HL-60/S4 (cell line): ENCODE data around the gene RBM4B.

Experiments used
- in situ Hi-C: fragments of 300-500 bp; cut with MboI; formaldehyde crosslinking; loops from 2 replicates; pipeline ENCODE4 v1.14.3; 2022; ENCODE audit warnings: low sequenced_read_pairs

The RBM4B gene

DNA sequence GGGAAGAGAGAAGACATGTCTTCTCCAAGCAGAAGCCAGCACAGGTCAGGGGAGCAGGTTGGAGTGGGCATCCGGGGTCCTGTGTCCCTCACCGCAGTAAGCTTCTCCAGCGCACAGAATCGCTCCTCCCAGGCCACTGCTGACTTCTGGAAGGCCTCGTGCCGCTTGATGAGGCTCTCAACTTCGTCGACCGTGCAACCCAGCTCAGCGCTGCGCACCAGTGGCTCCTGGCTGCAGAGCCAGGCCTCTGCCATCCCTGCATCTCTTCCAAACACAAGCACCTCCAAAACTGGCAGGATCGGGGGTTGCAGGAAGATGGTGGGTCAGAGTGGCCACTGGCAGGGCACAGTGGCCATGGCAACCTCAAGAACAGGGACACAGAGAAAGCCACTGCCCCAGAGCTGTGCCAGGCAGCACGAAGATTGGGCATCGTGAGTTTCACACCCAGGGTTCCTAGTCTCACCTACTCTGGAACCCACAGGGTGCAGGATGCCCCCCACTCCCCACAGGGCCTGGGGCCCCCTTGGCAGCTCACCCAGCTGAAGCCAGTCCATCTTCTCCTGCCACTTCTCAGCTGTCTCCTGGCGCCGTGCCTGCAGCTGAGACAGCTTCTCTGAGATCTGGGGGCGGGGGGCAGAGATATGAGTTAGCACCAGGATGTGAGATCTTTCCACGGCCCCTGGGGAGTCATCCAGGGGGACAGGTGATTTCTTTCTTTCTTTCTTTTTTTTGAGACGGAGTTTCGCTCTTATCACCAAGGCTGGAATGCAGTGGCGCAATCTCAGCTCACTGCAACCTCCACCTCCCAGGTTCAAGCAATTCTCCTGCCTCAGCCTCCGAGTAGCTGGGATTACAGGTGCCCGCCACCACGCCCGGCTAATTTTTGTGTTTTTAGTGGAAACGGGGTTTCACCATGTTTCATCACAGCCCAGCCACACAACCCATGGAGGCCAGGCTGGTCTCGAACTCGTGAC is 11.2 kb upstream of the RBM4B start:
- in situ Hi-C loops = loop anchor here (10.0 kb wide), 2 partner anchors 114 to 284 kb away; no protein-coding TSS in a partner anchor

DNA sequence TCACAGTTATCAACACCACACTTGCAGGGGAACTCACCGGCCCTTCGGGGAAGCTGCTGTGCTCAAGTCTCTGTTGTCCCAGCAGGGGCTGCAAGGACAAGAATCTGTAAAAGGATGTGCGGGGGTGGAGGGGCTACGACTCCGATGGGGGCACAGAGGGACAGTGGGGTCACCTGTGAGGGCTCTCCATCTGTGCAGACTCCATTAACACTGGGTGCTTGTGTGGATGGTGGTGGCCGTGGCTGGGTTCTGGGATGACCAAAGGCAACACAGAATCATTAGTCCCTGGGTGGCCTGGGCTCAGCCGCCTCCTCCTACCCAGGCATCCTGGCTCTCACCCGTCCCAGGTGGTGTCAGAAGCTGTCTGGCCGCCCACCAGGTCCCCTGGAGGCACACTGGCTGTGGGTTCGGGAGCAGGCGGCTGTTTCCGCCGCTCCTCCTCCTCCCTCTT is 10.2 kb upstream of the RBM4B start:
- in situ Hi-C loops = loop anchor here (10.0 kb wide), 2 partner anchors 113 to 283 kb away; no protein-coding TSS in a partner anchor

DNA sequence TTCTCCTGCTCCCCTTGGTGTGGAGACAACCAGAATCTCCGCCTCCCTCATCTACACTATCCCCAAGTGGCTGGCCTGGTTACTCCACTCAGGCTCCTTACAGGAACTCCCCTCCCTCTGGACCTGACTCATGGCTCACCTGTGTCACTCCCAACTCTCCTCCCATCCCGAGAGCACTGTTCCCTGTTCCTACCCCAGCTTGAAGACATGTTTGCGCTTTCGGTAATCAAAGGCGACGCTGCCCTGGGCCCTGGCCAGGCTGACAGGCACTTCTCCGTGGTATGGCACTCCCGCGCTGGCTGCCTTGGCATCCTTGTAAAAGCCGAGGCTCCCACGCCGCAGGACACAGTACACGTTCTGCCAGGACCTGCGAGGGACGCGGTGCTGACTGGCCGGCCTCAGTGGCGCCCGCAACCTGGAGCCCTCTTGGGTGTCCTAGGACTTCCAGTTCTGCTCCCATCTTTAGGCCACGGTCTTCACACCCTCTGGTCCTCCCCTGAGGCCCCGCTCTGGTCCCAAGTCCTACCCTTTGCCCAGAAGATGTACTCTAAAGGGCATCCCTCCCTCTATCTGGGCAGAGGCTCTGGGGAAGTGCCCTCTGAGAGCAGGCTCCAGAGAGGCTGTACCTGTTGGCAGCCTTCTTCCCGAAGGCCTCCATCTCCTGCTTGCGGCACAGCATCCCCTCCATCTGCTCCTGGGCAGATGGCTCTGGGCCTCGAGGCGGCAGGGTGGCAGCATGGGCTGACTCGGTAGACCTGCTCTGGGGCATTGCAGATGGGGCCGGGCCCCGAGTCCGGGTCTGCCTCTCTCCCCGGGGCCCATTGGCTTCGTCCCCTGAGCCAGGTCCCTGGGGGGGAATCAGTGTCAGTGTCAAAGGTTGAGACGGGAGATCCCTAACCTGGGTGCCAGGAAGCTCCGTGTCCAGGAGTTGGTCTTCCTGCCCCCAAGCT is 9.4 kb upstream of the RBM4B start:
- in situ Hi-C loops = loop anchor here (10.0 kb wide), 2 partner anchors 112 to 282 kb away; no protein-coding TSS in a partner anchor

DNA sequence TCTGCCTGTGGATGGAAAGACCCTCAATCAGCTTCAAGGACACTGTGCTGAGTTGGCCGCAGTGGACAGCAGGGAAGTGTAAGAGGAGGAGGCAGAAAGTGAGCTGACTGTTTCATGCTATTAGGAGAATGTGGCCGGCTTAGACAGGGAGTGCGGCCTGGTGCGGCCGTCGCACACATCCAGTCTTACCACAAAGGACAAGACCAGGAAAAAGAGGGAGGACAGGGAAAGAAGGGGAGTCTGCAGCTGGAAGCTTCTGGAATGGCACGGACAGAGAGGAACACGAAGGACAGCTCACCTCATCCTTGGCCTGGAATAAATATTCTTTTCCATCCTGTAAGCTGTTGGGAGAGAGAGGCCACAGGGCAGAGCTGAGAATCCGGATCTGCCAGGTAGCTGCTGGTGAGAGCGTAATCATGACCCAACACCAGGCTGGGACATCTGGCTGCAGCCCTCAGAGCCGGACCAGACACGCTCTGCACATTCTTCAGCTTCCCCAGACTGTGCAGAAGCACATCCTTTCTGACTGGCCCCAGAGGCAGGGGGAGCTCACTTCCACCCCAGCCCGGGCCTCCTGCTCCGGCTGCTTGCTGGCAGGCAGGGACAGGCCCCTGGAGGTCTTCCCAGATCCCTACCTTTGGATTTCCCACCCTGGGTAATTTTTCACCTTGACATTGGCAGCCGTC is 8.6 kb upstream of the RBM4B start:
- in situ Hi-C loops = loop anchor here (10.0 kb wide), 2 partner anchors 111 to 281 kb away; no protein-coding TSS in a partner anchor

DNA sequence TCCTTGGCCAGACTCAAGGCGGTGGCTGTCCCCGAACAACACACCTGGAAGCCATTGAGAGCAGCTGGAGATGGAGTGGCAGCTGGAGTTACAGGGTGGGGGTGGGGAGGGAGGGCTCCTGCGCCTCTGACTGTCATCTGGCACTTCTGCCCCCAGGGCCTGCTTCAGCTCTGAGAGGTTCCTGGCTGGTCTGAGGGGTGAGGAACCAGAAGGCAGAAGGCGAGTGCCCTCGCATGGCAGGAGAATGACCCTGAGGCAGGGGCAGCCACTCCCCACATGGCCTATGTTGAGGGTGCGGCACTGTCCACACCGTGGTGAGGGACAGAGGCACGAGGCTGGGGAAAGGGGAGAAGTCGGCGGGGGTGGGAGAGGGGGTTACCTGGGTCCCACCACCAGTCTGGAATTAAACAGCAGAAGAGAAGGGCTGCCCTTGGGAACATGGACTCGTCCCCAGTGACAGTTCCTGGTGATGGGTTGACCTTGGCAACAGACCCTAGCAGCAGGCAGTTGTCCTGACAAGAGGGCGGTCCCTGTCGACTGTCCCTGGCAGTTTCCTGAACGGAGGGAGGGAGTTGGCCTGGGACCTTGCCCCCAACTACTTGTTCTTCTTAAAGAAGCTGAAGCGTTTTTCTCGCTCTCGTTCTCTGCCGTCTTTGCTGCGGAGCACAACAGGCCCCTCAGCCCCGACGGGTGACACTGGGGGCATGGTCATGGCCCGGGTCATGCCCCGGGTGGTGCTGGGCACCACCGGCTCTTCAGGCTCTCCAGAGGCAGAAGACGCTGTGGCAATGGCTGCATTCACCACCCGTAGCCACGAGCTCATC is 7.8 kb upstream of the RBM4B start:
- in situ Hi-C loops = loop anchor here (10.0 kb wide), 2 partner anchors 111 to 281 kb away; no protein-coding TSS in a partner anchor

DNA sequence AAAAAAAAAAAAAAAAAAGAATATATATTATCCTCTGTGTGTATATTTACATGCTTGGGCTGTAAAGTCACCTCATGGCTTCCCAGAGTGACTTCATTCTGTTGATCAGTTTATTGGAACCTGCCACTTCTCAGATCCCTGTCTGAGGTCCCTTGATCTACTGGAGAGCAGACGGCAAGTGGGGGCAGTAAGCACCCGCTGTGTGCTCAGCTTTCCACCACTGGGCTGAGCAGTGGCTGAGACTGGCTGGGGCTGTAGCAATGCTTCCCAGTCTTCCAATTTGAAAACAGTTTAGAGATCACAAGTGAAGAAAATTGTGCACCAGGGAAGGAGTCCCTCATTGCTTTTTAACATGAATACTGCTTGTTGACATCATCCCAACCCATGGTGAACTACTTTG is 6.9 kb upstream of the RBM4B start:
- in situ Hi-C loops = loop anchor here (10.0 kb wide), 2 partner anchors 110 to 280 kb away; no protein-coding TSS in a partner anchor

DNA sequence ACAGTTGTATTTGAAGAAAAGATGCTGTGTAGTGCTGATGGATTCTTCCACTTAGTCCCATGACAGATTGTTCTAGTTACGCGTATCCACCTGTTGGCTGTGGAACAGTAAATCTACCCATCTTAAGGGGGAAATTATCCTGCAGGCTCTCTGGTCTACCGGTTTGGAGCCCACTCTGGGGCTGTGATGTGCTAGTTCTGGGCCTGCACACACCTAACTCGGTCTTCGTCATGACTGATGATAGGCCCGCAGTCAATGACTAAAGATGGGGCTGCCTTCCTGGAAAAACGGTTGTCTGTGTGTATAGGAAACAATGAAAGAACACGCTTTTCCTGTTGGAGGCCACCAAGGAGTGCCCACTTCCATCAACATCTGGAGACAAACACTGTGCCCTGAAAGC is 6.2 kb upstream of the RBM4B start:
- in situ Hi-C loops = loop anchor here (10.0 kb wide), 2 partner anchors 109 to 279 kb away; no protein-coding TSS in a partner anchor

DNA sequence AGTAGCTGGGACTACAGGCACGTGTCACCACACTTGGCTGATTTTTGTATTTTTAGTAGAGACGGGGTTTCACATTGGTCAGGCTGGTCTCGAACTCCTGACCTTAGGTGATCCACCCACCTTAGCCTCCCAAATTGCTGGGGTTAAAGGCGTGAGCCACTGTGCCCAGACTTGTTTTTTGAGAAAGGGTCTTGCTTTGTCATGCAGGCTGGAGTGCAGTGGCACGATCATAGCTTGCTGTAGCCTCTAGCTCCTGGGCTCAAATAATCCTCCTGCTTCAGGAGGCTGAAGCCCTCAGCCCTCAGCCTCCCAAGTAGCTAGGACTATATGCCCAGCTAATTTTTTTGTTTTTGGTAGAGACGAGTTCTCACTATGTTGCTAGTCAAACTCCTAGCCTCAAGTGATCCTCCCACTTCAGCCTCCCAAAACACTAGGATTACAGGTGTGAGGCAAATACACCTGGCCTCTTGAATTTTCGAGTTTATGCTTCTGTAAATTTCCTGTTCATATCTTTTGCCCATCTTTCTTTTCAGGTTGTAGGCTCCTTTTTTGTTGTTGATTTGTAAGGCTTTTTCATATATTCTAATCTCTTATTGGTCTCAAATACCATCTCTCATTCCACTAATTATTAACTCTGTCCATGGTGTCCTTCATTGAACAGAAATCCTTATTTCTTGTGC is 3.4 kb upstream of the RBM4B start:
- in situ Hi-C loops = loop anchor here (10.0 kb wide), 2 partner anchors 106 to 276 kb away; no protein-coding TSS in a partner anchor

DNA sequence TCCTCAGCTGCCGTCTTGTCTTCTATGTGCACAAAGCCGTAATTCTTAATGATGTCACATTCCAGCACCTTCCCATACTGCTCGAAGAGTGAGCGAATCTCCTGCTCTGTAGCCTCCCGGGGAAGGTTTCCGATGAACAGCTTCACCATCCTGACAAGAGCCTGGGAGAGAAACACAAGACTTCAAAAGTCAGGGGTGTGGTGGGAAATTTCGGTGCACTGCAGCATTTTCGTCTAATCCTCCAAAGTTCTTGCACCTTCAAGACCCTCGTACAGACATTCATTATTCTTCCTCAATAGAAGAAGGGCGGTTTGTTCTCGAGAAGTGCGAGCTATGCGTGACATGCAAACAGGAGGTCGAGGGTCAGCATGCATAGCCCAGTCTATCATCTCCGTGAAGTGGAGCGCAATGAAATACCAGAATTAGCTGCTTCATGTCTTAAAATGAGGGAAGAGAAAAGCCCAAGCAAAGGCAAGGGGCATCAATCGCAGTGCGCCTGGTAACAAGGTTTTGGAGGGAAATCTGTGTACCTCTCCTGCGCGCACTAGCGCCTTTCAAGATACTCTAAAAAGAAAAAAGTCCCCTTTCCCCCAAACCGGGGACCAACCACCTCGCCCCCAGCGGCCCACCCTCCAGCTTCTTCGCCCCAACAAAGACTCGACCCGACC is 622 bp downstream of the RBM4B start:
- in situ Hi-C loops = no loop called here

DNA sequence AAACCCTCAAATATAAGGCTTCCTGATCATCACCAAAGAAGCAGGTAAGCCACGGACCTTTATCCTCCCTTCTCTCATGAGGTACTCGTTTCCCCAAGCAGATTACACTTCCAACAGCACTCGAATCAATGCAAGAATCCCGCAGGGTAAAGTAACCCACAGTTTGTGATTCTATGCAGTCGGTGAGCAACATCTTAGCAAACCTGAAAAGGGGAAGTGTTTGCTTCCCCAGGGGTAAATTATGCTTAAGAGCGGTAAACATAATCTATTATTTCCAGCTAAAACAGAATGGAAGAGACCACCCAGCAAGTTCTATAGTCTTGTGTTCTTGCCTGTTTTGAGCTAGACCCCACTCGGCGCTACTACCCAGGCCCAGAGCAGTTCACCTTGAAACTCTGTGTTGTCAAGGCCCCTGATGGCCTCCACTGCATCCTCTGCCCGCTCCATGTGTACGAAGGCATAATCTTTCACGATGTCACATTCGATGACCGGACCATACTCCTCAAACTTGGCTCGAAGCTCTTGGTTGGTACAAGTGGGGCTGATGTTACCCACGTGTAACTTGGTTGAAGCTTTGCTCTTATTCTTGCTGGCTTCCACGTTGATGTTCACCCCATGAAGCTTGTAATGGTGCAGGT is 1.3 kb downstream of the RBM4B start:
- in situ Hi-C loops = no loop called here

DNA sequence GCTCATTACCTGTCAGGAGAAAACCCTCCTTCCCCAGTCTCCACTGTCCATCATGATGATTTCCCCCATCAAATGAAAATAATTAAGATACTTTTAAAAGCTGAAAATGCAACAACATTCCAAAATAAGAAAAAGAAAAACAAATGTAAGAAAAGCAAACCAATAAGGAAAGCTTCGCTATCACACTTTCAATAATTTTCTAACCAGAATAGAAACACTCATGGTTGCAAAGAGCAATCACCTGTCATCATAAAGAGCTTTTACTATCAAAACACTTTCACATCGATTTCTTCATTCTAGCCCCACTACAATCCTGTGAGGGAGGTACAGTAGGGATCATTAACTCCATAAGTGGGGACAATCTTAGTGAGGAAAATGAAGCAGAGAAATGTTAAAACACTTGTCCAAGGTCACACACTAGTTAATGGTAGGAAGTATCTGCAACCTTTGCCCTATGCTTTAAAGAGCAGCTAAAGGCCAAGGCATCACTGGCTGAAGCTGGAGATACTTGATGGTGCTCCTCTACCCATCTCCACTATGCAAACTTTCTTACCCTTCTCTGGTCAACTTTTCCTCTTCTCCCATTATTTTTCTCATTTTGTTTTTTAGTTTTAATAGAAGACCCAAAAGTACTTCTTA is 2.6 kb downstream of the RBM4B start:
- in situ Hi-C loops = no loop called here

DNA sequence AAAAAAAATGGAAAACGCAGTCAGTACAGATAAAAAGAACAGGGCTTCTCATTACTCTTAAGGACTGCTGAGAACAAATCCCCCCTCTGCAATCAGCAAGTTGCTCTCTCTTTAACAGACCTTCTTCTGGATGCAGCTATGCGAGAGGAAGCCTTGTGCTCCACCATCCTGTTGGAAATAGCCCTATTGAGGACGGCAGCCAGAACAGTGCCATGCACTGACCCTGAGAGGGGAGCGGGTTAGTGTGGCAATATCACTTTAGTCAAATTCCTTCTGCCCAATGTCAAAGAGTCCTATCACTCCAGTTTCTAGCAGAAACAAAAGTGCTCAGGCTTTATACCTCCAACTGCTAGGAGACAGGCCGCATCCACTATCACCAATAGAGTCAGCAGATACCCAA is 6.9 kb downstream of the RBM4B start:
- in situ Hi-C loops = no loop called here

DNA sequence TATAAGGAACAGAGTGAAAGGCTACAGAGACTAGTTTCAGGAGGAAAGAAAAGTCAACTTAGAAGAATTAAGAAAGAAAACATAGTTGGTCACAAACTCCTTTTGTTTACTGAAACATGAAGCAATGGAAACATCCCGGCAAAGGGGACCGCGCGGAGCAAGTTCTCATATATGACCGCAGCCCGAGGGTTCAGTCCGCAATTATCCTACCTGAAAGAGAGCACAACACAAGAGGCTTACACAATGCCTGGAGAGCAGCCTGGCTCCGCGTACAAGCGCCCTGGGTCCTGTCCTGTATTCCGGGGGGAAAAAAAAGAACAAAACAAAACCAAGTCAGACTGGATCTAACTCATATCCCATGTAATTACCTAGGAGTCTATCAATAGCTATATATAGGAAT is 12.3 kb downstream of the RBM4B start:
- in situ Hi-C loops = no loop called here

DNA sequence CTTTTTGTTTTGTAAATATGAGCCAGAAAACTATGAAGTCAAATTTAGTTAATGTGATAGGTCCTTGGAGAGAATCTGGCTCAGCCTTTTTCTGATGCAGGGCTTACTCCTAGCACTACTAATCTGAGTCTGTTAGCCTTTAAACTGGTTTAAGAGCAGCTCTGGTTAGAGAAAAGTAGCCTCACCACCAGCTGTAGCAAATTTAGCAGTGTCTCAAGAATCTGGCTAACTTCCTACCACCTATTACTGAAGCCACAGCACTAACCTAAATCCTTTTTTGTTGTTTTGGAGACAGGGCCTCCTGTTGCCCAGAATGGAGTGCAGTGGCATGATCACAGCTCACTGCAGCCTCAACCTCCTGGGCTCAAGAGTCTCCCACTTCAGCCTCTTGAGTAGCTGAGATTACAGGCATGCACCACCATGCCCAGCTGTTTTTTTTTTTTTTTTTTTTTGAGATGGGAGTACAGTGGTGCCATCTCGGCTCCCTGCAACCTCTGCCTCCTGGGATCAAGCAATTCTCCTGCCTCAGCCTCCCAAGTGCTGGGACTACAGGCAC is 13.9 kb downstream of the RBM4B start:
- in situ Hi-C loops = no loop called here

DNA sequence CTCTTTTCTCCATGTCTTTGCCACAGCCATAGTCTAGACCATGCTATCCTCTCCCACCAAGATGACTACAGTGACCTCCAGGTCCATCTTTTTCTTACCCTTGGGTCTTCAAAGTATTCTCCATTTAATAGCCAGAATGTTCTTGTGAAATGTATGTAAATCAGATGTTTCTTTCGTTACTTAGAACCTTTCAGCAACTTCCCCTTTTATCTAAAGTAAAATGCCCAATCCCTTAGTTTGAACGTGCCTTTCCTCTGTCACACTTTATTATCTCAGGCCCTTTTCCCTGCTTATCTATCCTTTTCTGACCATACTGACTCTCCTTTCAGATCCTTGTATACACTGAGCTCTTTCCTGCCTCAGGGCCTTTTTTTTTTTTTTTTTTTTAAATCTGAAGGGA is 17.9 kb downstream of the RBM4B start:
- in situ Hi-C loops = no loop called here

DNA sequence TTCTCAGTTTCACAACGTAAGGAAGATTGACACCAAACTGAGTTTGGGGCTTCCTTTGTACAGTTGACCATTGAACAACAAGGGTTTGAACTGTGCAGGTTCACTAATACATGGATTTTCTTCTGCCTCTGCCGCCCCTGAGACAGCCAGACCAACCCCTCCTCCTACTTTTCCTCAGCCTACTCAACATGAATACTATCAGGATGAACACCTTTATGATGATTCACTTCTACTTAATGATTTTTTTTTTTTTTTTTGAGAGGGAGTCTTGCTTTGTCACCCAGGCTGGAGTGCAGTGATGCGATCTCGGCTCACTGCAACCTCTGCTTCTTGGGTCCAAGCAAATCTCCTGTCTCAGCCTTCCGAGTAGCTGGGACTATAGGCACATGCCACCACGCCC is 24.6 kb downstream of the RBM4B start:
- in situ Hi-C loops = no loop called here

DNA sequence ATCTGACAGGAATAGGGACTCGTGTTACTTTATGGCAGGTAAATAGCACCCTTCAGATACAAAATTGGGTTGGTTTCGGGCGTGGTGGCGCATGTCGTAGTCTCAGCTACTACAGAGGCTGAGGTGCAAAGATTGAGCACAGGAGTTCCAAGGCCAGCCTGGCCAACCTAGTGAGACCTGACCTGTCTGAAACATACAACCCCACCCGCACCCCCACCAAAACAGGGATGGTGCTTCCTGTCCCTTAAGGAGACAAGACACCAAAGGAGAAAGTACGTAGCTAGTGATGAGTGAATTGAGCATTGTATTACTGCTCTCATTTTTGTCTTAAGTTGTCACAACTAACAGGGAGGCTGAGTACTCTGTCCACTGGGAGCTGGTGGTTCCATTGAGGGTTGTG is 25.0 kb downstream of the RBM4B start:
- in situ Hi-C loops = no loop called here
